NCI-H128 (cell line): ENCODE results near the gene MSL2.
"Not testable (repeated sequence)": the region's sequence is repeated elsewhere in the genome, so short reads cannot be mapped to it uniquely, and the experiment has no call there.

Source experiments
- DNase-seq: peaks from one replicate; lab custom pipeline; 2025; ENCODE audit not compliant: unreplicated experiment; lab: John Stamatoyannopoulos, UW

The MSL2 gene

GRCh38 chr3:136146981-136147729 is 49.0 kb downstream of the MSL2 start:
- no peak for DNase-seq

- DNase-seq, result not testable (repeated sequence)
These were observed 51.7 kb downstream of the MSL2 start for GRCh38 chr3:136144397-136144796.

GRCh38 chr3:136142592-136142991 is 53.5 kb downstream of the MSL2 start:
- DNase-seq, result no peak

- no peak for DNase-seq
These were observed 54.2 kb downstream of the MSL2 start for GRCh38 chr3:136141891-136142290.

GRCh38 chr3:136141291-136141785 is 54.8 kb downstream of the MSL2 start:
- DNase-seq, result no peak

- DNase-seq, result no peak
These were observed 59.7 kb downstream of the MSL2 start for GRCh38 chr3:136136454-136136853.

- no peak for DNase-seq
These were observed 60.9 kb downstream of the MSL2 start for GRCh38 chr3:136135039-136135802.

GRCh38 chr3:136134091-136134490 is 62.0 kb downstream of the MSL2 start:
- no peak for DNase-seq

GRCh38 chr3:136131647-136132046 is 64.5 kb downstream of the MSL2 start:
- not testable (repeated sequence) for DNase-seq

GRCh38 chr3:136122006-136122405 is 74.1 kb downstream of the MSL2 start:
- no peak for DNase-seq

GRCh38 chr3:136120373-136121348 is 75.5 kb downstream of the MSL2 start:
- DNase-seq, result no peak

- DNase-seq, result not testable (repeated sequence)
These were observed 76.4 kb downstream of the MSL2 start for GRCh38 chr3:136119783-136120182.

- not testable (repeated sequence) for DNase-seq
These were observed 76.8 kb downstream of the MSL2 start for GRCh38 chr3:136119332-136119731.

GRCh38 chr3:136114421-136114820 is 81.7 kb downstream of the MSL2 start:
- DNase-seq, result no peak

GRCh38 chr3:136110481-136110880 is 85.7 kb downstream of the MSL2 start:
- DNase-seq, result no peak

GRCh38 chr3:136109499-136109898 is 86.6 kb downstream of the MSL2 start:
- DNase-seq, result no peak

GRCh38 chr3:136106101-136106500 is 90.0 kb downstream of the MSL2 start:
- DNase-seq, result no peak

GRCh38 chr3:136105044-136105443 is 91.1 kb downstream of the MSL2 start:
- DNase-seq, result no peak
